Colonic mucosa (tissue), 4 donors: ENCODE data around the gene ZNF534. TPM values are rescaled to one million over a fixed set of nuclear protein-coding genes. Genes with fewer than 3 reads are reported as not detected.
A peak's percentile ranks its signal among the peaks of the same experiment; 100 is the strongest.

Experiments used
- DNase-seq: peaks from one replicate; pipeline ENCODE4 v3.0.0-alpha.2; 2020
- H3K27ac ChIP-seq: fragments of 200-600 bp; one replicate; pipeline ENCODE4 v1.8.0; 2021
- H3K27me3 ChIP-seq: fragments of 200-600 bp; one replicate; pipeline ENCODE4 v1.8.0; 2021
- H3K36me3 ChIP-seq: fragments of 200-600 bp; one replicate; pipeline ENCODE4 v1.8.0; 2021
- H3K4me1 ChIP-seq: fragments of 200-600 bp; one replicate; pipeline ENCODE4 v1.8.0; 2021; ENCODE audit warnings: mild to moderate bottlenecking
- H3K4me3 ChIP-seq: fragments of 200-600 bp; one replicate; pipeline ENCODE4 v1.8.0; 2021
- H3K9ac ChIP-seq, 2 donors: one replicate each; pipeline ENCODE4 v1.7.0; 2013; ENCODE audit warnings: control low read depth in 2 of 2, low read depth in 2 of 2, low read length in 2 of 2
- H3K9me3 ChIP-seq: fragments of 200-600 bp; one replicate; pipeline ENCODE4 v1.8.0; 2021
- CTCF ChIP-seq: fragments of 200-600 bp; IDR thresholded peaks from one replicate; pipeline ENCODE4 v1.8.0; 2022; ENCODE audit warnings: antibody characterized with exemption, mild to moderate bottlenecking
- intact Hi-C: fragments of 100-400 bp; cut with DNase I; formaldehyde crosslinking; loops from one replicate; pipeline ENCODE4 v1.14.1; 2022
- total RNA-seq, 2 donors: library from RNA; stranded (reverse); fragmentation: NEBNext Ultra II Directional in 1 of 2; extraction: Animal tissue kit (Norgen Biotek cat#: 25700) in 1 of 2; gene quantifications; one replicate each; pipeline ENCODE4 v1.2.1, GENCODE V29; 2021
- donor health status: healthy.
- donor health status: DM: no; HTN: no; CAD: no.
- donor health status: DM: no; HTN: no; CAD: no.

Gene ZNF534
- total RNA-seq, 2 donors from 2014 or later = 0.12 TPM; not detected in 1

GRCh38 chr19:52415711-52416110, 13.2 kb upstream of the ZNF534 start:
- Histone ChIP-seq H3K27ac (no peak overlapping the region), H3K4me3 (no peak overlapping the region), H3K4me1 (no peaks in the 10 kb centered on the region), H3K9ac (no peak overlapping the region), H3K27me3 (no peaks in the 10 kb centered on the region), H3K36me3 (no peaks in the 10 kb centered on the region), H3K9me3 (peaks cover 15% of the 10 kb centered on the region)
- intact Hi-C loops = no loop called here
- no peak for DNase-seq
- no peak for TF ChIP-seq CTCF

- Histone ChIP-seq H3K4me1 (no peaks in the 10 kb centered on the region), H3K9ac (no peak overlapping the region), H3K4me3 (no peak overlapping the region), H3K36me3 (no peaks in the 10 kb centered on the region), H3K27me3 (no peaks in the 10 kb centered on the region), H3K27ac (no peak overlapping the region), H3K9me3 (no peaks in the 10 kb centered on the region)
- no peak for TF ChIP-seq CTCF
- intact Hi-C loops = no loop called here
- DNase-seq = no peak
Observed at GRCh38 chr19:52442179-52442578, 13.2 kb downstream of the ZNF534 start.

GRCh38 chr19:52444506-52444905, 15.6 kb downstream of the ZNF534 start:
- H3K9ac ChIP-seq = no peak overlapping the region
- no peak overlapping the region for H3K27ac ChIP-seq
- no peaks in the 10 kb centered on the region for H3K36me3 ChIP-seq
- H3K4me3 ChIP-seq = no peak overlapping the region
- no peaks in the 10 kb centered on the region for H3K9me3 ChIP-seq
- no peak for DNase-seq
- TF ChIP-seq CTCF = no peak
- H3K27me3 ChIP-seq = no peaks in the 10 kb centered on the region
- intact Hi-C loops = no loop called here
- no peaks in the 10 kb centered on the region for H3K4me1 ChIP-seq

GRCh38 chr19:52451241-52451640, 22.3 kb downstream of the ZNF534 start:
- H3K27ac ChIP-seq = no peak overlapping the region
- no peak overlapping the region for H3K4me3 ChIP-seq
- no peaks in the 10 kb centered on the region for H3K4me1 ChIP-seq
- no peaks in the 10 kb centered on the region for H3K9me3 ChIP-seq
- no peak overlapping the region for H3K9ac ChIP-seq
- DNase-seq = no peak
- intact Hi-C loops = no loop called here
- no peaks in the 10 kb centered on the region for H3K36me3 ChIP-seq
- no peaks in the 10 kb centered on the region for H3K27me3 ChIP-seq
- no peak for TF ChIP-seq CTCF

GRCh38 chr19:52453324-52454094, 24.6 kb downstream of the ZNF534 start, which contains the start of gene ZNF578:
Gene ZNF578 (plus strand): TSS chr19:52453553. CDS start chr19:52501846, 48,293 bp downstream.
- H3K27me3 ChIP-seq = no peaks in the 10 kb centered on the region
- TF ChIP-seq CTCF = no peak
- no peaks in the 10 kb centered on the region for H3K4me1 ChIP-seq
- no peak within 1 kb of the TSS for H3K9ac ChIP-seq
- peak within 1 kb of the TSS; percentile 37 for H3K4me3 ChIP-seq
- no peaks in the 10 kb centered on the region for H3K9me3 ChIP-seq
- DNase-seq = peak; percentile 74
- intact Hi-C loops = no loop called here
- H3K36me3 ChIP-seq = no peaks in the 10 kb centered on the region
- no peak within 1 kb of the TSS for H3K27ac ChIP-seq
